ENCODE data around the gene POLRMT.
"Not testable (repeated sequence)": the region's sequence is repeated elsewhere in the genome, so short reads cannot be mapped to it uniquely, and the experiment has no call there.

The POLRMT gene

GRCh38 chr19:676339-677105 is 43.2 kb upstream of the POLRMT start, which contains the start of gene FSTL3:
FSTL3 (plus strand) TSS chr19:676392; CDS start chr19:676424, 32 bp downstream.
- Histone ChIP-seq H3K36me3 (ENCODE audit: control insufficient read depth, insufficient read depth, low read length) (no peaks in the 10 kb centered on the region), H3K27ac (ENCODE audit: low read depth, low read length, severe bottlenecking) (peak within 1 kb of the TSS; percentile 16), H3K4me1 (ENCODE audit: control insufficient read depth, insufficient read depth, low read length, poor library complexity, severe bottlenecking) (peaks cover 9% of the 10 kb centered on the region), H3K9me3 (ENCODE audit: control insufficient read depth, low read length) (no peaks in the 10 kb centered on the region), H3K4me3 (ENCODE audit: extremely low read depth, insufficient read depth, low read length, poor library complexity, severe bottlenecking) (peak within 1 kb of the TSS; percentile 29)
- 20% methylated on average over 31 to 37 of the region's 63 CpGs for WGBS, 2 experiments (ENCODE audit: insufficient coverage in 2 of 2)

- no peaks in the 10 kb centered on the region for H3K9me3 ChIP-seq (ENCODE audit: control insufficient read depth, low read length)
- H3K4me3 ChIP-seq (ENCODE audit: extremely low read depth, insufficient read depth, low read length, poor library complexity, severe bottlenecking): peak overlapping the region; percentile 29
- 33 to 75% methylated on average over 7 to 18 of the region's 31 CpGs for WGBS, 2 experiments (ENCODE audit: insufficient coverage in 2 of 2)
- H3K27ac ChIP-seq (ENCODE audit: low read depth, low read length, severe bottlenecking): no peak overlapping the region
- H3K4me1 ChIP-seq (ENCODE audit: control insufficient read depth, insufficient read depth, low read length, poor library complexity, severe bottlenecking): peaks cover 9% of the 10 kb centered on the region
- H3K36me3 ChIP-seq (ENCODE audit: control insufficient read depth, insufficient read depth, low read length): no peaks in the 10 kb centered on the region
Measured at GRCh38 chr19:676007-676338, 42.6 kb upstream of the POLRMT start.

GRCh38 chr19:674282-675151 is 41.2 kb upstream of the POLRMT start:
- no peak overlapping the region for H3K4me3 ChIP-seq (ENCODE audit: extremely low read depth, insufficient read depth, low read length, poor library complexity, severe bottlenecking)
- 91 to 95% methylated on average over 23 to 29 of the region's 38 CpGs for WGBS, 2 experiments (ENCODE audit: insufficient coverage in 2 of 2)
- no peaks in the 10 kb centered on the region for H3K9me3 ChIP-seq (ENCODE audit: control insufficient read depth, low read length)
- H3K27ac ChIP-seq (ENCODE audit: low read depth, low read length, severe bottlenecking): no peak overlapping the region
- H3K4me1 ChIP-seq (ENCODE audit: control insufficient read depth, insufficient read depth, low read length, poor library complexity, severe bottlenecking): peaks cover 9% of the 10 kb centered on the region
- no peaks in the 10 kb centered on the region for H3K36me3 ChIP-seq (ENCODE audit: control insufficient read depth, insufficient read depth, low read length)

GRCh38 chr19:670609-671075 is 37.3 kb upstream of the POLRMT start:
- Histone ChIP-seq H3K9me3 (ENCODE audit: control insufficient read depth, low read length) (peaks cover 10% of the 10 kb centered on the region), H3K4me3 (ENCODE audit: extremely low read depth, insufficient read depth, low read length, poor library complexity, severe bottlenecking) (no peak overlapping the region), H3K27ac (ENCODE audit: low read depth, low read length, severe bottlenecking) (no peak overlapping the region), H3K36me3 (ENCODE audit: control insufficient read depth, insufficient read depth, low read length) (no peaks in the 10 kb centered on the region), H3K4me1 (ENCODE audit: control insufficient read depth, insufficient read depth, low read length, poor library complexity, severe bottlenecking) (no peaks in the 10 kb centered on the region)
- 67 to 70% methylated on average over 9 of the region's 9 CpGs for WGBS, 2 experiments (ENCODE audit: insufficient coverage in 2 of 2)

GRCh38 chr19:668675-669434 is 35.5 kb upstream of the POLRMT start:
- peaks cover 10% of the 10 kb centered on the region for H3K9me3 ChIP-seq (ENCODE audit: control insufficient read depth, low read length)
- H3K36me3 ChIP-seq (ENCODE audit: control insufficient read depth, insufficient read depth, low read length); H3K4me3 ChIP-seq (ENCODE audit: extremely low read depth, insufficient read depth, low read length, poor library complexity, severe bottlenecking); H3K27ac ChIP-seq (ENCODE audit: low read depth, low read length, severe bottlenecking); H3K4me1 ChIP-seq (ENCODE audit: control insufficient read depth, insufficient read depth, low read length, poor library complexity, severe bottlenecking): not testable (repeated sequence)
- WGBS, 2 experiments (ENCODE audit: insufficient coverage in 2 of 2): 77 to 78% methylated on average over 8 to 10 of the region's 12 CpGs

GRCh38 chr19:666985-667573 is 33.7 kb upstream of the POLRMT start:
- 83 to 87% methylated on average over 26 to 34 of the region's 38 CpGs for WGBS, 2 experiments (ENCODE audit: insufficient coverage in 2 of 2)
- not testable (repeated sequence) for H3K4me1 ChIP-seq (ENCODE audit: control insufficient read depth, insufficient read depth, low read length, poor library complexity, severe bottlenecking); H3K27ac ChIP-seq (ENCODE audit: low read depth, low read length, severe bottlenecking); H3K4me3 ChIP-seq (ENCODE audit: extremely low read depth, insufficient read depth, low read length, poor library complexity, severe bottlenecking); H3K36me3 ChIP-seq (ENCODE audit: control insufficient read depth, insufficient read depth, low read length)
- peaks cover 10% of the 10 kb centered on the region for H3K9me3 ChIP-seq (ENCODE audit: control insufficient read depth, low read length)

GRCh38 chr19:664913-665443 is 31.6 kb upstream of the POLRMT start:
- Histone ChIP-seq H3K4me3 (ENCODE audit: extremely low read depth, insufficient read depth, low read length, poor library complexity, severe bottlenecking) (no peak overlapping the region), H3K27ac (ENCODE audit: low read depth, low read length, severe bottlenecking) (no peak overlapping the region), H3K9me3 (ENCODE audit: control insufficient read depth, low read length) (peaks cover 10% of the 10 kb centered on the region), H3K36me3 (ENCODE audit: control insufficient read depth, insufficient read depth, low read length) (peaks cover 6% of the 10 kb centered on the region), H3K4me1 (ENCODE audit: control insufficient read depth, insufficient read depth, low read length, poor library complexity, severe bottlenecking) (peaks cover 7% of the 10 kb centered on the region)
- 11 to 12% methylated on average over 23 of the region's 24 CpGs for WGBS, 2 experiments (ENCODE audit: insufficient coverage in 2 of 2)

- H3K9me3 ChIP-seq (ENCODE audit: control insufficient read depth, low read length): peaks cover 6% of the 10 kb centered on the region
- H3K27ac ChIP-seq (ENCODE audit: low read depth, low read length, severe bottlenecking): peak overlapping the region; percentile 36
- H3K4me3 ChIP-seq (ENCODE audit: extremely low read depth, insufficient read depth, low read length, poor library complexity, severe bottlenecking): peak overlapping the region; percentile 29
- H3K36me3 ChIP-seq (ENCODE audit: control insufficient read depth, insufficient read depth, low read length): peaks cover 12% of the 10 kb centered on the region
- peaks cover 7% of the 10 kb centered on the region for H3K4me1 ChIP-seq (ENCODE audit: control insufficient read depth, insufficient read depth, low read length, poor library complexity, severe bottlenecking)
- WGBS, 2 experiments (ENCODE audit: insufficient coverage in 2 of 2): 89 to 94% methylated on average over 18 of the region's 18 CpGs
Measured at GRCh38 chr19:663682-664117, 30.4 kb upstream of the POLRMT start.

GRCh38 chr19:662962-663681 is 29.8 kb upstream of the POLRMT start, which contains the start of gene RNF126:
RNF126 (minus strand) TSS chr19:663214; CDS start chr19:663121, 93 bp downstream.
- H3K27ac ChIP-seq (ENCODE audit: low read depth, low read length, severe bottlenecking): peak within 1 kb of the TSS; percentile 66
- peaks cover 6% of the 10 kb centered on the region for H3K9me3 ChIP-seq (ENCODE audit: control insufficient read depth, low read length)
- peaks cover 7% of the 10 kb centered on the region for H3K4me1 ChIP-seq (ENCODE audit: control insufficient read depth, insufficient read depth, low read length, poor library complexity, severe bottlenecking)
- 11% methylated on average over 54 to 64 of the region's 97 CpGs for WGBS, 2 experiments (ENCODE audit: insufficient coverage in 2 of 2)
- H3K36me3 ChIP-seq (ENCODE audit: control insufficient read depth, insufficient read depth, low read length): peaks cover 14% of the 10 kb centered on the region
- H3K4me3 ChIP-seq (ENCODE audit: extremely low read depth, insufficient read depth, low read length, poor library complexity, severe bottlenecking): peak within 1 kb of the TSS; percentile 95

Measured in mesodermal cell (in vitro differentiated cells).